Large intestine (tissue), 3 donors: Measurements from ENCODE around the gene TTC21A. TPM values are rescaled to one million over a fixed set of nuclear protein-coding genes. Genes with fewer than 3 reads are reported as not detected.

Source experiments
- DNase-seq, 2 donors: peaks; one replicate each; pipeline versions ENCODE4 v3.0.0 to v3.0.0-alpha.2; 2013
- H3K27ac ChIP-seq: one replicate; pipeline ENCODE4 v1.5.1; 2013; ENCODE audit warnings: low read length
- H3K27me3 ChIP-seq: 2 replicates; pipeline ENCODE4 v1.6.1; 2013; ENCODE audit warnings: low read length; ENCODE audit not compliant: control insufficient read depth, insufficient read depth
- H3K36me3 ChIP-seq: 2 replicates; pipeline ENCODE4 v1.6.1; 2013; ENCODE audit warnings: low read length; ENCODE audit not compliant: control insufficient read depth, insufficient read depth
- H3K4me1 ChIP-seq: one replicate; pipeline ENCODE4 v1.6.1; 2013; ENCODE audit warnings: low read length; ENCODE audit not compliant: control insufficient read depth, insufficient read depth
- H3K4me3 ChIP-seq: one replicate; pipeline ENCODE4 v1.5.1; 2013; ENCODE audit warnings: low read length
- H3K9me3 ChIP-seq: one replicate; pipeline ENCODE4 v1.6.1; 2013; ENCODE audit warnings: mild to moderate bottlenecking, low read depth, low read length, moderate library complexity; ENCODE audit not compliant: control insufficient read depth
- WGBS: methylation state at CpG from one replicate; pipeline ENCODE4 v1.1.5; 2013; ENCODE audit warnings: low lambda C conversion rate; ENCODE audit not compliant: insufficient coverage; 5-methylcytosine and 5-hydroxymethylcytosine counted together
- polyA plus RNA-seq: library from polyadenylated mRNA; unstranded; fragments of 120-200 nt; gene quantifications from one replicate; pipeline ENCODE4 v1.2.1, GENCODE V29; 2013

TTC21A gene
- polyA plus RNA-seq, 1 donor, result 5.8 TPM

GRCh38 chr3:39114456-39114855 is 7.0 kb downstream of the TTC21A start:
- WGBS, result no CpG with 5 or more reads among the region's 5 CpGs
- Histone ChIP-seq H3K27me3 (no peaks in the 10 kb centered on the region), H3K9me3 (no peaks in the 10 kb centered on the region), H3K4me3 (no peak overlapping the region), H3K4me1 (no peaks in the 10 kb centered on the region), H3K27ac (no peak overlapping the region), H3K36me3 (peaks cover 11% of the 10 kb centered on the region)
- no peak for DNase-seq

DNA sequence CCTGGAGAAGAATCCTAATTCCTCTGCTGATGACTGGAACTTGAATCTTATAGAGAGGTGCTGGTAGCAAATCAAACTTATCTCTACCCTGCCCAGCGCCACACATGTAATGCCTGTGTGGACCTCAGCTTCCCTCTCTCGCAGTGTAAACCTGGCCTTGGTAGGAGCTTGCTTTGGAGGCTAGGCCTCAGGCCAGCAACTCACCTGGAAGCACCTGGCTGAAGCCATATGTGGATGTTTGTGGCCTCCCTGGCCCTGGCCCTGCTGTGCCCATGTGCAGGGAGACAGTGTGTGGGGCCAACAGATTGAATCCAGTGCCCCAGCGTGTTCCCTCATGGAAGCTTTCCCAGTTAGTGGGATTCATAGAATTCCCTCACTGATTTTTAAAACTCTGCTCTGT is 8.4 kb downstream of the TTC21A start:
- Histone ChIP-seq H3K27ac (no peak overlapping the region), H3K9me3 (no peaks in the 10 kb centered on the region), H3K4me1 (no peaks in the 10 kb centered on the region), H3K4me3 (no peak overlapping the region), H3K36me3 (peaks cover 7% of the 10 kb centered on the region), H3K27me3 (no peaks in the 10 kb centered on the region)
- WGBS, result no CpG with 5 or more reads among the region's 3 CpGs
- no peak for DNase-seq

GRCh38 chr3:39118079-39118478 is 10.6 kb downstream of the TTC21A start:
- peaks cover 5% of the 10 kb centered on the region for H3K36me3 ChIP-seq
- no peaks in the 10 kb centered on the region for H3K9me3 ChIP-seq
- no peaks in the 10 kb centered on the region for H3K4me1 ChIP-seq
- H3K27ac ChIP-seq, result no peak overlapping the region
- WGBS, result 100% methylated on average over 1 of the region's 3 CpGs
- H3K27me3 ChIP-seq, result no peaks in the 10 kb centered on the region
- DNase-seq, result no peak
- no peak overlapping the region for H3K4me3 ChIP-seq

DNA sequence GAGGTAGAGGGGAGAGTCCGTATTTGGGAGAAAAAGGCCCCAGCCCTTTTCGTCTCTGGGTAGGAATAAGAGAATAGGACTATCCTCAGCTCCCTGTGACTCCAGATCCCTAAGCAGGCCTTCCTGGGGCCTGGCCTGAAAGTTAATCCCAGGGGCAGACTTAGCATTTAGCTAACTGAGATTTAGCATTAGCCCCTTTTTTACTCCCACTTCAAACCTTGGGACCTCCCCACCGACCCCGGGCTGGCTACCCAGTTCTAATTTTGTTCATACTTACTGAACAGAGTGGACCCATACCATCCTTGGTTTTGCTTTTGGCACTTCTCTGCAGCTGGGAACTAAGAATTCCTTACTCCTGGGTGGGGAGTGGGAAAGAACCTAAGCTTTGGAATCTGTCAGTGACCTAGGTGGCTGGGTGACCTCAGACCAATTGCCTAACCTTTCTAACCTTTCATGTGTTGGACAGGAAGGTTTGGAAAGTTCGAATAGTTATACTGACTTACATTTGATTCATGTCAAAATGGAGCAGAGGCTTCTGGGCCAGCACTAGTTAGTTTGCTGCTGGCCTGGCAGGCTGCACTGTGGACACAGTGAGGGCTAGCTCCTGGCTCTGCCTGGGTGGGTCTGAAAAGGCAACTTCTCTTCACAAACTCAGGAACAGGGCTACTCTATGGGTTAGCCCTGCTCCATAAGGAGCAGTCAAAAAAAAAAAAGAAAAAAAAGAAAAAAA is 11.6 kb downstream of the TTC21A start:
- Histone ChIP-seq H3K4me3 (no peak overlapping the region), H3K27ac (no peak overlapping the region), H3K27me3 (no peaks in the 10 kb centered on the region), H3K9me3 (no peaks in the 10 kb centered on the region), H3K36me3 (peaks cover 5% of the 10 kb centered on the region), H3K4me1 (no peaks in the 10 kb centered on the region)
- DNase-seq, result no peak
- 70% methylated on average over 2 of the region's 5 CpGs for WGBS

DNA sequence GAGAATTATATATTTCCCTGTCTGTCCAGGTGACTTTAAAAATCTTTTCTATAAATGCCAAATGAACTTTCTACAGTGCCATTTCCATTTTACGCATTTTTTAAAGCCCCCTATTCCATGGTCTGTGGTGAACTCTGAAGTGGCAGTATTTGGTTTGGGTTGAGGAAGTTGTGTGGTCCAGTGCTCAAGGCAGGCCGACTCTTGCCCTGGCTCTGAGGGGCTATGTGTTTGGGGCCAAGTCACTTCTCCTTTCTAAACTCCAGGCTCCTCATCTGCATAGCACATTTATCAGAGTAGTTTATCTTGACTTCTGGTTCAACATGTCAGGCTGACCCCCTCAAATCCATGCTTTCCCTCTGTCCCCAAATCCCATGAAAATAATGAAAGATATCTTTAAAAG is 14.1 kb downstream of the TTC21A start:
- no peaks in the 10 kb centered on the region for H3K9me3 ChIP-seq

GRCh38 chr3:39122813-39123212 is 15.3 kb downstream of the TTC21A start:
- WGBS, result no CpG with 5 or more reads among the region's 1 CpG
- Histone ChIP-seq H3K27ac (no peak overlapping the region), H3K9me3 (no peaks in the 10 kb centered on the region), H3K4me3 (no peak overlapping the region), H3K4me1 (peaks cover 15% of the 10 kb centered on the region), H3K36me3 (peaks cover 5% of the 10 kb centered on the region), H3K27me3 (no peaks in the 10 kb centered on the region)
- DNase-seq, result no peak

More for the DNA sequence above, 14.1 kb downstream of the TTC21A start:
- no peak for DNase-seq
- Histone ChIP-seq H3K4me1 (peaks cover 15% of the 10 kb centered on the region), H3K4me3 (no peak overlapping the region), H3K36me3 (peaks cover 5% of the 10 kb centered on the region), H3K27ac (no peak overlapping the region), H3K27me3 (no peaks in the 10 kb centered on the region)
- no CpG with 5 or more reads among the region's 2 CpGs for WGBS

DNA sequence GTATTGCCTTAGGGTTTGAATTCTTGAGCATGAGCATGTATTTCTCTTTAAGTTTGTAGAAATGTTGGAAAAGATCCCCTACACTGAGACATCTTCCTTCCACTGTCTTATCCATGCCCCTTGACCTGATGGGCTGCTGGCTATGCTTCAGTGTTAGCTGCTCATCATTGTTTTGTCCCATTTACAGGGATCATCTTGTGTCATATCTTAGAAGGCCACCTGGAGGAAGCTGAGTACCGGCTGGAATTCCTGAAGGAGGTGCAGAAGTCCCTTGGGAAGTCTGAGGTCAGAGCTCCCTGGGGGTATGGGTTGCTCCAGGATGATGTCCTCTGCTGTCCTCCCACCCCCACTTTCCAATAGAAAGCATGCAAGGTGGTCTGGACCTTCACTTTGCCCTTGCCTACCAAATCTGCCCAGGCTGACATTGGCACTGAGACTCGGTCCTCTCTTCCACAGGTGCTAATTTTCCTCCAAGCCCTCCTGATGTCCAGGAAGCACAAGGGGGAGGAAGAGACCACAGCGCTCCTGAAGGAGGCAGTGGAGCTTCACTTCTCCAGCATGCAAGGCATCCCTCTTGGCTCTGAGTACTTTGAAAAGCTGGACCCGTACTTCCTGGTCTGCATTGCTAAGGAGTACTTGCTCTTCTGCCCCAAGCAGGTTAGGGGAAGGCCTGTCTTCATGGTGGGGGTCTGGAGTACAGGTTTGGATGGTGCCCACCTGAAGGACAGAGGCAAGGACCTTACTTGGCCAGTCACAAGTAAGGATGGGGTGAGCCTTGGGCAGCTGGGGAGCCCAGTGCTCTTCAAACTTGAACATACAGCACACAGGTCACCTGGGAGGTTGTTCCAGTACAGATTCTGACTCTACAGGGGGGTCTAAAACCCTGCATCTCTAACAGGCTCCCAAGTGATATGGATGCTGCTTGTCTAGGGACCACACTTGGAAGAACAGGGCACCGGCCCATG is 17.7 kb downstream of the TTC21A start:
- Histone ChIP-seq H3K27ac (peak overlapping the region; percentile 41), H3K27me3 (no peaks in the 10 kb centered on the region), H3K9me3 (no peaks in the 10 kb centered on the region), H3K4me1 (peaks cover 15% of the 10 kb centered on the region), H3K36me3 (no peaks in the 10 kb centered on the region), H3K4me3 (no peak overlapping the region)
- peak in 1 of 2 donors; percentile 46 for DNase-seq
- no CpG with 5 or more reads among the region's 5 CpGs for WGBS

DNA sequence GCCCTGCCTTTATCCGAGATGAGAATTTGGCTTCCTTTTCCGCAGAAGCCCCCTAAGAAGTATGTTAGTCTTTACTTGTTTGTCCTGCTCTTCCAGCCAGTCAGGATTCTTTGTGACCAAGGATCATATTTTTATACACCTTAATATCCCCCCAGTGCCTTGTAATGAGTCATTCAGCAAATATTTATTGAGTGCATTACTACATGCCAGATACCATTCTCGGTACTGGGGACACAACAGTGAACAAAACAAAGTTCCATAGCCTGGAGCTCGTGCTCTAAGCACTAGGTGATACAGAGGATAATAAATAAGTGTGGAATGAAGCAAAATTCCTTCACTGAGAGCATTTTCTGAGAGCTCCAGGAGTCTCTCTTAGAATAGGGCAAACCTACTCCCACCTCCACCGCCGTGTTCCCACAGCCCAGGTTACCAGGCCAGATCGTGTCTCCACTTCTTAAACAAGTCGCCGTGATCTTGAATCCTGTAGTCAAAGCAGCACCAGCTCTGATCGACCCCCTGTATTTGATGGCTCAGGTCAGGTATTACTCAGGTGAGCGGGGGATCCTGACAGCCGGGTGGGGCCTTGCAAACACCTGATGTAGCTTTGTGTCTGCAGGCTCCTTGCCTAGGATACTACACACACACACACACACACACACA is 18.5 kb downstream of the TTC21A start:
- no peak overlapping the region for H3K4me3 ChIP-seq
- H3K27ac ChIP-seq, result peak overlapping the region; percentile 41
- no peaks in the 10 kb centered on the region for H3K9me3 ChIP-seq
- H3K4me1 ChIP-seq, result peaks cover 20% of the 10 kb centered on the region
- no peaks in the 10 kb centered on the region for H3K36me3 ChIP-seq
- no CpG with 5 or more reads among the region's 12 CpGs for WGBS
- no peaks in the 10 kb centered on the region for H3K27me3 ChIP-seq
- peak in 1 of 2 donors; percentile 63 for DNase-seq

- 60% methylated on average over 1 of the region's 6 CpGs for WGBS
- Histone ChIP-seq H3K27me3 (no peaks in the 10 kb centered on the region), H3K9me3 (no peaks in the 10 kb centered on the region), H3K4me3 (no peak overlapping the region), H3K4me1 (peaks cover 20% of the 10 kb centered on the region), H3K36me3 (no peaks in the 10 kb centered on the region), H3K27ac (no peak overlapping the region)
- DNase-seq, result peak in 1 of 2 donors; percentile 54
Observed at GRCh38 chr3:39126532-39127071, 19.1 kb downstream of the TTC21A start.
